Endothelial cell of umbilical vein (primary cell): ENCODE results near the gene C4orf50.

Experiments
- EZH2 ChIP-seq: IDR thresholded peaks from 2 replicates; pipeline ENCODE4 v1.6.1; 2012; ENCODE audit warnings: borderline replicate concordance, low read depth, mild to moderate bottlenecking, moderate library complexity, low read length, inconsistent platforms; ENCODE audit not compliant: severe bottlenecking
- MYC ChIP-seq: IDR thresholded peaks from one replicate; pipeline ENCODE4 v1.6.1; 2011; ENCODE audit warnings: mild to moderate bottlenecking, low read depth, low read length
- POLR2A ChIP-seq: IDR thresholded peaks from 2 replicates; pipeline ENCODE4 v1.6.1; 2012; ENCODE audit warnings: low read depth, mild to moderate bottlenecking, control low read depth, low read length
- POLR2AphosphoS5 ChIP-seq: IDR thresholded peaks from 2 replicates; pipeline ENCODE4 v1.6.1; 2012; ENCODE audit warnings: low read depth, mild to moderate bottlenecking, control low read depth, low read length, moderate library complexity; ENCODE audit not compliant: insufficient read depth
- TF ChIP-seq, protein P1 (sequence below): IDR thresholded peaks from 2 replicates; pipeline ENCODE4 v1.6.1; 2011; ENCODE audit not compliant: insufficient read depth, insufficient read length
- TF ChIP-seq, protein P2 (sequence below), 2 donors: IDR thresholded peaks; 1 replicate in 1 of 2; 2 replicates in 1 of 2; pipeline ENCODE4 v1.5.1; 2011; ENCODE audit warnings: low read length in 2 of 2, mild to moderate bottlenecking in 2 of 2, moderate library complexity in 2 of 2, control low read depth in 1 of 2, inconsistent platforms in 1 of 2, low read depth in 1 of 2; ENCODE audit not compliant: insufficient read depth in 1 of 2; ENCODE audit errors: extremely low read depth in 1 of 2

DNA sequence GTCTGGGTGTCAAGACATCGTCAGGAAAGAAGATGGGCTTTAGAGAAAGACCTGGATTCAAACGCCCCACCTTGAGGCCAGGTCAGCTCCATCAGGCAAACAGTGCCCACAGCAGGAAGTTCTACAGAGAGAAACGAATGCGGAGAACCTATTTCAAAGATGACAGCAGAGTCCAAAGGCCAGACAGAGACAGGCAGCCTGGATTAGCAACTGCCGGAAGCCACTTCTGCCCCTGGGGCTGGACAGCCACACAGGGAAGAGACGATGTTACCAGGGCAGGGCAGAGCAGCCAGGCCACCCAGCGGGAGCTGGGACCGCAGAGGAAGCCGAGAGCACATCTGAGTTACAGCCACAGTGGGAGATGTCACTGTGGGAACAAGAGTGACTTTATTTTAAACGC, 1.2 kb downstream of the C4orf50 start:
- TF ChIP-seq, protein P1, sequence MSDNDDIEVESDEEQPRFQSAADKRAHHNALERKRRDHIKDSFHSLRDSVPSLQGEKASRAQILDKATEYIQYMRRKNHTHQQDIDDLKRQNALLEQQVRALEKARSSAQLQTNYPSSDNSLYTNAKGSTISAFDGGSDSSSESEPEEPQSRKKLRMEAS = no peak
- no peak for TF ChIP-seq POLR2AphosphoS5
- no peak for TF ChIP-seq POLR2A
- TF ChIP-seq, protein P2, sequence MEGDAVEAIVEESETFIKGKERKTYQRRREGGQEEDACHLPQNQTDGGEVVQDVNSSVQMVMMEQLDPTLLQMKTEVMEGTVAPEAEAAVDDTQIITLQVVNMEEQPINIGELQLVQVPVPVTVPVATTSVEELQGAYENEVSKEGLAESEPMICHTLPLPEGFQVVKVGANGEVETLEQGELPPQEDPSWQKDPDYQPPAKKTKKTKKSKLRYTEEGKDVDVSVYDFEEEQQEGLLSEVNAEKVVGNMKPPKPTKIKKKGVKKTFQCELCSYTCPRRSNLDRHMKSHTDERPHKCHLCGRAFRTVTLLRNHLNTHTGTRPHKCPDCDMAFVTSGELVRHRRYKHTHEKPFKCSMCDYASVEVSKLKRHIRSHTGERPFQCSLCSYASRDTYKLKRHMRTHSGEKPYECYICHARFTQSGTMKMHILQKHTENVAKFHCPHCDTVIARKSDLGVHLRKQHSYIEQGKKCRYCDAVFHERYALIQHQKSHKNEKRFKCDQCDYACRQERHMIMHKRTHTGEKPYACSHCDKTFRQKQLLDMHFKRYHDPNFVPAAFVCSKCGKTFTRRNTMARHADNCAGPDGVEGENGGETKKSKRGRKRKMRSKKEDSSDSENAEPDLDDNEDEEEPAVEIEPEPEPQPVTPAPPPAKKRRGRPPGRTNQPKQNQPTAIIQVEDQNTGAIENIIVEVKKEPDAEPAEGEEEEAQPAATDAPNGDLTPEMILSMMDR (IDR thresholded peaks at IDR 0.05; ENCODE audit: extremely low read depth in 1 of 2, insufficient read depth in 1 of 2, low read depth in 1 of 2, low read length in 2 of 2) = no peak
- no peak for TF ChIP-seq EZH2
- TF ChIP-seq MYC = no peak
